A673 (cell line): ENCODE data around the gene KCNE4. TPM values are rescaled to one million over a fixed set of nuclear protein-coding genes. Genes with fewer than 3 reads are reported as not detected.

Experiments used
- BruUV-seq: library from RNA; stranded (reverse); fragments of 400-500 nt; replicated peaks from 2 replicates; lab custom pipeline; 2021; lab: Mats Ljungman, UMichigan
- CTCF ChIA-PET: fragments of 300-600 bp; sonication (Branson Sonifier 250); formaldehyde crosslinking; loops from one replicate; lab custom pipeline; 2022; ENCODE audit warnings: antibody characterized with exemption; lab: Charles Lee
- POLR2A ChIA-PET: fragments of 300-600 bp; sonication (Branson Sonifier 250); formaldehyde crosslinking; loops from one replicate; lab custom pipeline; 2022; ENCODE audit warnings: antibody characterized with exemption; ENCODE audit not compliant: low non-redundant PET; lab: Charles Lee
- DNase-seq: peaks from one replicate; pipeline ENCODE4 v3.0.0-alpha.2; 2015; ENCODE audit warnings: low spot score
- H3K27ac ChIP-seq: fragments of 200-600 bp; sonication (generic); 2 replicates; pipeline ENCODE4 v1.5.1; 2016; ENCODE audit warnings: mixed run types, low read depth, mild to moderate bottlenecking, mixed read lengths, antibody characterized with exemption, low read length; ENCODE audit not compliant: poor library complexity, severe bottlenecking
- H3K27me3 ChIP-seq: fragments of 200-600 bp; sonication (generic); replicated peaks from 2 replicates; pipeline ENCODE4 v1.6.1; 2017; ENCODE audit warnings: mixed run types, low read depth, mild to moderate bottlenecking, mixed read lengths, antibody characterized with exemption, low read length; ENCODE audit not compliant: insufficient read depth, poor library complexity
- H3K36me3 ChIP-seq: fragments of 200-600 bp; sonication (generic); 2 replicates; pipeline ENCODE4 v1.6.1; 2016; ENCODE audit warnings: mixed run types, mild to moderate bottlenecking, mixed read lengths, antibody characterized with exemption, low read length; ENCODE audit not compliant: insufficient read depth, poor library complexity, severe bottlenecking
- H3K4me1 ChIP-seq: fragments of 200-600 bp; sonication (generic); 2 replicates; pipeline ENCODE4 v1.6.1; 2017; ENCODE audit warnings: mixed run types, mild to moderate bottlenecking, mixed read lengths, antibody characterized with exemption, low read length; ENCODE audit not compliant: insufficient read depth, poor library complexity, severe bottlenecking
- H3K4me3 ChIP-seq: fragments of 200-600 bp; sonication (generic); 2 replicates; pipeline ENCODE4 v1.5.1; 2016; ENCODE audit warnings: low read depth, mixed run types, mild to moderate bottlenecking, mixed read lengths, low read length; ENCODE audit not compliant: poor library complexity, severe bottlenecking
- H3K9me3 ChIP-seq: fragments of 200-600 bp; sonication (generic); 2 replicates; pipeline ENCODE4 v1.6.1; 2016; ENCODE audit warnings: mixed run types, low read depth, mild to moderate bottlenecking, mixed read lengths, antibody characterized with exemption, low read length; ENCODE audit not compliant: poor library complexity, severe bottlenecking
- EZH2 ChIP-seq: fragments of 200-600 bp; sonication (generic); IDR thresholded peaks from 2 replicates; pipeline ENCODE4 v1.6.1; 2017; ENCODE audit warnings: borderline replicate concordance, low read depth, mild to moderate bottlenecking, mixed read lengths, antibody characterized with exemption, low read length; ENCODE audit not compliant: poor library complexity, severe bottlenecking
- intact Hi-C: fragments of 100-400 bp; cut with micrococcal nuclease; formaldehyde crosslinking; loops from one replicate; pipeline ENCODE4 v1.10.0; 2022; ENCODE audit not compliant: unreplicated experiment
- total RNA-seq: library from RNA; stranded (reverse); gene quantifications from 2 replicates; pipeline ENCODE4 v1.2.3, GENCODE V29; 2021
- TF ChIP-seq, protein P1 (sequence below): fragments of 300-800, 200-600 bp; sonication (generic); conservative IDR thresholded peaks from 2 replicates; pipeline ENCODE4 v1.5.1; 2017; ENCODE audit warnings: low read depth, mild to moderate bottlenecking, antibody characterized with exemption, low read length, moderate library complexity, mixed read lengths

Gene KCNE4
- total RNA-seq, 1 experiment from 2014 or later = 82.5 TPM

DNA sequence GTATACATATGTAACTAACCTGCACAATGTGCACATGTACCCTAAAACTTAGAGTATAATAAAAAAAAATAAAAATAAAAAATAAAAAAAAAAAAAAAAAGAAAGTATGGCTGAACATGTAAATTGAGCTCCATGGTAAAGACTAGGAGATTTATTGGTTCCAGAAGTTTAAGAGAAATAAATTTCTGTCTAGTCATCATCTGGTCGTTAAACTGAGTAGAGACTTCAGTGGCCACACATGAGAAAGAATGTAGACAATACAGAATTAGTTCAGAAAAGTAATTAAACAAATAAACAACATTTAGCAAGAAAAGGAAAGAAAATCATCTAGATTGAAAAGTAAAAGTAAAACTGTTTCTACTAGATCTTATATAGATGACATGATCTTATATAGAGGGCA lies 12.4 kb upstream of the KCNE4 start:
- ChIA-PET POLR2A (no interaction called here), CTCF (no interaction called here)
- no TSS peak for BruUV-seq
- intact Hi-C loops = loop anchor here (10.0 kb wide), 1 partner anchor 685 kb away; no protein-coding TSS in a partner anchor
- no peak for DNase-seq
- H3K27me3 ChIP-seq = no peaks in the 10 kb centered on the region
- H3K27ac ChIP-seq = peak overlapping the region; percentile 95
- H3K4me3 ChIP-seq = no peak overlapping the region
- no peaks in the 10 kb centered on the region for H3K9me3 ChIP-seq
- TF ChIP-seq, protein P1, sequence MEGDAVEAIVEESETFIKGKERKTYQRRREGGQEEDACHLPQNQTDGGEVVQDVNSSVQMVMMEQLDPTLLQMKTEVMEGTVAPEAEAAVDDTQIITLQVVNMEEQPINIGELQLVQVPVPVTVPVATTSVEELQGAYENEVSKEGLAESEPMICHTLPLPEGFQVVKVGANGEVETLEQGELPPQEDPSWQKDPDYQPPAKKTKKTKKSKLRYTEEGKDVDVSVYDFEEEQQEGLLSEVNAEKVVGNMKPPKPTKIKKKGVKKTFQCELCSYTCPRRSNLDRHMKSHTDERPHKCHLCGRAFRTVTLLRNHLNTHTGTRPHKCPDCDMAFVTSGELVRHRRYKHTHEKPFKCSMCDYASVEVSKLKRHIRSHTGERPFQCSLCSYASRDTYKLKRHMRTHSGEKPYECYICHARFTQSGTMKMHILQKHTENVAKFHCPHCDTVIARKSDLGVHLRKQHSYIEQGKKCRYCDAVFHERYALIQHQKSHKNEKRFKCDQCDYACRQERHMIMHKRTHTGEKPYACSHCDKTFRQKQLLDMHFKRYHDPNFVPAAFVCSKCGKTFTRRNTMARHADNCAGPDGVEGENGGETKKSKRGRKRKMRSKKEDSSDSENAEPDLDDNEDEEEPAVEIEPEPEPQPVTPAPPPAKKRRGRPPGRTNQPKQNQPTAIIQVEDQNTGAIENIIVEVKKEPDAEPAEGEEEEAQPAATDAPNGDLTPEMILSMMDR = no peak
- TF ChIP-seq EZH2 = no peak
- H3K36me3 ChIP-seq = no peaks in the 10 kb centered on the region
- peaks cover 62% of the 10 kb centered on the region for H3K4me1 ChIP-seq

DNA sequence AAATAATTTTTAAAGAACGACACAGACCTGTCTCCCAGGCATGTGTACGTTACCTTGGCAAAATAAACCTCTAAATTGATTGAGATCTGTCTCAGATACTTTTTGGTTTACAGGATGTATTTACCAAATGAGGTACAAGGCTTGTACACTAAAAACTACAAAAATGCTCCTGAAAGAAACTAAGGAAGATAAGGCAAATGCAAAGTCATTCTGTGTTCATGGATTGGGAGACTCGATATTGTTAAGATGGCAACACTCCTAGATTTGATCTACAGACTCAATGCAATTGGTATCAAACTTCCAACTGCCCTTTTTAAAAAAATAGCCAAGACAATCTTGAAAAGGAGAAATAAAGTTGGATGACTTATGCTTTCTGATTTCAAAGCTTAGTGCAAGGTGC lies 11.5 kb upstream of the KCNE4 start:
- Histone ChIP-seq H3K36me3 (no peaks in the 10 kb centered on the region), H3K27me3 (no peaks in the 10 kb centered on the region), H3K9me3 (no peaks in the 10 kb centered on the region), H3K4me1 (peaks cover 62% of the 10 kb centered on the region), H3K27ac (peak overlapping the region; percentile 95), H3K4me3 (no peak overlapping the region)
- POLR2A ChIA-PET = no interaction called here
- intact Hi-C loops = loop anchor here (10.0 kb wide), 1 partner anchor 684 kb away; no protein-coding TSS in a partner anchor
- TF ChIP-seq, protein P1 = no peak
- no peak for DNase-seq
- no TSS peak for BruUV-seq
- CTCF ChIA-PET = no interaction called here

DNA sequence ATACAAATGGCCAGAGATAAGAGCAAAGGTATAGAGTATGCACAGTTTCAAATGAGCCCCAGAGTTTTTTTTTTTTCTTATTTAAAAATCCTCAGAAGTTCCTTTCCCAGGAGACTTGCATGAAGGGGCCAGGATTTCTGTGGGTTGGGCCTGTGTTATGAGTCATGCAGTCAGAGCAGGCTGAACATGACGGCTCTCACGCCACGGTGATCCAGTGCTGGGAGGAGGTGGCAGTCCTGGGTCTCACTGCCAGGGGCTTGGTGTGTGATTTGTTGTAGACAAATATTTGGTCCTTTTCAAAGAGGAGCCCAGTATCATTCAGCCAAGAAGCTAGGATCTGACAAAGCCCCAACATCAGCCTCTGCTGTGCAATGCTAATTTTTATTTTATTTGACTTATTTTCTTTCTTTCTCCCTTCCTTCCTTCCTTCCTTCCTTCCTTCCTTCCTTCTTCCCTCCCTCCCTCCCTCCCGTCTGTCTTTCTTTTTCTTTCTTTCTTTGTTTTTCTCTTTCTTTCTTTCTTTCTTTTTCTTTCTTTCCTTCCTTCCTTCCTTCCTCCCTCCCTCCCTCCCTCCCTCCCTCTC lies 10.4 kb upstream of the KCNE4 start:
- H3K27ac ChIP-seq = peak overlapping the region; percentile 95
- H3K4me1 ChIP-seq = peaks cover 65% of the 10 kb centered on the region
- ChIA-PET POLR2A (no interaction called here), CTCF (no interaction called here)
- no peak for TF ChIP-seq EZH2
- TF ChIP-seq, protein P1 = no peak
- DNase-seq = peak; percentile 98
- intact Hi-C loops = loop anchor here (1.0 to 10.0 kb wide), 2 partner anchors 158 to 683 kb away; no protein-coding TSS in a partner anchor
- H3K27me3 ChIP-seq = no peaks in the 10 kb centered on the region
- no TSS peak for BruUV-seq
- no peaks in the 10 kb centered on the region for H3K9me3 ChIP-seq
- H3K4me3 ChIP-seq = no peak overlapping the region
- no peaks in the 10 kb centered on the region for H3K36me3 ChIP-seq
